ENCODE data around the gene CDCA3. TPM values are rescaled to one million over a fixed set of nuclear protein-coding genes. Genes with fewer than 3 reads are reported as not detected.

The CDCA3 gene
- total and polyA plus RNA-seq, 2 of the 13 experiments (the other 11 are each of a cell fraction or from before 2014, with no cell fraction given) = 32.7 to 56.5 TPM

DNA sequence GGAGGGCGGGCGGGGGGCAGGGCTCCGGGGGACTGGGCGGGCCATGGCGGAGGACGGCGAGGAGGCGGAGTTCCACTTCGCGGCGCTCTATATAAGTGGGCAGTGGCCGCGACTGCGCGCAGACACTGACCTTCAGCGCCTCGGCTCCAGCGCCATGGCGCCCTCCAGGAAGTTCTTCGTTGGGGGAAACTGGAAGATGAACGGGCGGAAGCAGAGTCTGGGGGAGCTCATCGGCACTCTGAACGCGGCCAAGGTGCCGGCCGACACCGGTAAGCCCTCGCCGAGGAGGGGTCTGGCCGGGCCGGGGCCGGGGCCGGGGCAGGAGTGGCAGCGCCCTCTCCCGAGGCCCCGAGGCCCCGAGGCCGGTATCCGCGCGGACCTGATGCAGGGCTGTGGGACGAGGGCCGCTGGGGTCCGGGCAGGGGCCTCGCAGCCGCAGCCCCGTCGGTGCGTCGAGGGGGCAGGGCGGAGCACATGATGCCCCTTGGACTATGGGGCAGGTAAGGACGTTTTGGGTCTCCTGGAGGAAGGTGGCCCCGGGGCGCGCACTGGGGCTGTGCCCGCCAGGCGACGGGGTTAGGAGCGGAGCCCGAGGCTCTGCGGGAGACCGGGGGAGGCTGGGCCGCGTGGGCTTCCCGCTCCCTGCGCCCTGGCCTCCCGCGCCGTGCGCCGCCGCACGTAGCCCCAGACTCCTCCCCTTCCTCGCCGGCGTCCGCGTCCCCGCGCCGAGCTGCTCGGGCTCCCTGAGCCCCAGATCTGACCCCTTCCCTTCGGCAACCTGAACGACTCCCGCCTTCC, 16.5 kb upstream of the CDCA3 start, which contains the start of gene TPI1 (continued):
- TF ChIP-seq DR1 (CRISPR knock-in tag; IDR thresholded peaks at IDR 0.05) (peak; percentile 91), BRD4 (CRISPR knock-in tag; IDR thresholded peaks at IDR 0.05) (no peak), CHD4 (IDR thresholded peaks at IDR 0.05; ENCODE audit: borderline replicate concordance, low read length) (no peak), ZNF10 (CRISPR knock-in tag; IDR thresholded peaks at IDR 0.05; ENCODE audit: borderline replicate concordance, low read depth) (no peak), ZNF546 (CRISPR knock-in tag; conservative IDR thresholded peaks at IDR 0.05) (peak; percentile 70; the same call in 1 of the 2 replicates), HMG20A (CRISPR knock-in tag; IDR thresholded peaks at IDR 0.05; ENCODE audit: borderline replicate concordance) (no peak), ELF3 (CRISPR knock-in tag; IDR thresholded peaks at IDR 0.05) (no peak; the same call in 1 of the 2 replicates), TMF1 (CRISPR knock-in tag; IDR thresholded peaks at IDR 0.05; ENCODE audit: low read depth) (peak; percentile 87), ZNF256 (CRISPR knock-in tag; conservative IDR thresholded peaks at IDR 0.05) (0 out of 2 replicates have a peak, but pooled peaks have one; percentile 10), TARDBP (CRISPR knock-in tag; IDR thresholded peaks at IDR 0.05) (no peak), ZNF567 (CRISPR knock-in tag; IDR thresholded peaks at IDR 0.05; ENCODE audit: borderline replicate concordance) (no peak), ZNF101 (CRISPR knock-in tag; IDR thresholded peaks at IDR 0.05; ENCODE audit: borderline replicate concordance, low read depth) (no peak), PAWR (CRISPR knock-in tag; IDR thresholded peaks at IDR 0.05; ENCODE audit: borderline replicate concordance) (no peak)
- TF ChIP-seq, protein P1, sequence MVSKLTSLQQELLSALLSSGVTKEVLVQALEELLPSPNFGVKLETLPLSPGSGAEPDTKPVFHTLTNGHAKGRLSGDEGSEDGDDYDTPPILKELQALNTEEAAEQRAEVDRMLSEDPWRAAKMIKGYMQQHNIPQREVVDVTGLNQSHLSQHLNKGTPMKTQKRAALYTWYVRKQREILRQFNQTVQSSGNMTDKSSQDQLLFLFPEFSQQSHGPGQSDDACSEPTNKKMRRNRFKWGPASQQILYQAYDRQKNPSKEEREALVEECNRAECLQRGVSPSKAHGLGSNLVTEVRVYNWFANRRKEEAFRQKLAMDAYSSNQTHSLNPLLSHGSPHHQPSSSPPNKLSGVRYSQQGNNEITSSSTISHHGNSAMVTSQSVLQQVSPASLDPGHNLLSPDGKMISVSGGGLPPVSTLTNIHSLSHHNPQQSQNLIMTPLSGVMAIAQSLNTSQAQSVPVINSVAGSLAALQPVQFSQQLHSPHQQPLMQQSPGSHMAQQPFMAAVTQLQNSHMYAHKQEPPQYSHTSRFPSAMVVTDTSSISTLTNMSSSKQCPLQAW (CRISPR knock-in tag; IDR thresholded peaks at IDR 0.05) = 0 out of 2 replicates have a peak, but pooled peaks have one; percentile 6
- TF ChIP-seq, protein P2, sequence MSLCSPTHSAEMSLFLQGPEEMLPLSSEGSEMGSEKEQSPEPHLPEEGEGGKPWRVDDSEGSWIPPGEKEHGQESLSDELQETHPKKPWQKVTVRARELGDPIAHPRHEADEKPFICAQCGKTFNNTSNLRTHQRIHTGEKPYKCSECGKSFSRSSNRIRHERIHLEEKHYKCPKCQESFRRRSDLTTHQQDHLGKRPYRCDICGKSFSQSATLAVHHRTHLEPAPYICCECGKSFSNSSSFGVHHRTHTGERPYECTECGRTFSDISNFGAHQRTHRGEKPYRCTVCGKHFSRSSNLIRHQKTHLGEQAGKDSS (CRISPR knock-in tag; IDR thresholded peaks at IDR 0.05; ENCODE audit: borderline replicate concordance, low read depth) = no peak; the same call in 1 of the 2 replicates
- TF ChIP-seq, protein P3, sequence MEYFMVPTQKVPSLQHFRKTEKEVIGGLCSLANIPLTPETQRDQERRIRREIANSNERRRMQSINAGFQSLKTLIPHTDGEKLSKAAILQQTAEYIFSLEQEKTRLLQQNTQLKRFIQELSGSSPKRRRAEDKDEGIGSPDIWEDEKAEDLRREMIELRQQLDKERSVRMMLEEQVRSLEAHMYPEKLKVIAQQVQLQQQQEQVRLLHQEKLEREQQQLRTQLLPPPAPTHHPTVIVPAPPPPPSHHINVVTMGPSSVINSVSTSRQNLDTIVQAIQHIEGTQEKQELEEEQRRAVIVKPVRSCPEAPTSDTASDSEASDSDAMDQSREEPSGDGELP (IDR thresholded peaks at IDR 0.05; ENCODE audit: borderline replicate concordance, low read depth) = no peak
- TF ChIP-seq, protein P4, sequence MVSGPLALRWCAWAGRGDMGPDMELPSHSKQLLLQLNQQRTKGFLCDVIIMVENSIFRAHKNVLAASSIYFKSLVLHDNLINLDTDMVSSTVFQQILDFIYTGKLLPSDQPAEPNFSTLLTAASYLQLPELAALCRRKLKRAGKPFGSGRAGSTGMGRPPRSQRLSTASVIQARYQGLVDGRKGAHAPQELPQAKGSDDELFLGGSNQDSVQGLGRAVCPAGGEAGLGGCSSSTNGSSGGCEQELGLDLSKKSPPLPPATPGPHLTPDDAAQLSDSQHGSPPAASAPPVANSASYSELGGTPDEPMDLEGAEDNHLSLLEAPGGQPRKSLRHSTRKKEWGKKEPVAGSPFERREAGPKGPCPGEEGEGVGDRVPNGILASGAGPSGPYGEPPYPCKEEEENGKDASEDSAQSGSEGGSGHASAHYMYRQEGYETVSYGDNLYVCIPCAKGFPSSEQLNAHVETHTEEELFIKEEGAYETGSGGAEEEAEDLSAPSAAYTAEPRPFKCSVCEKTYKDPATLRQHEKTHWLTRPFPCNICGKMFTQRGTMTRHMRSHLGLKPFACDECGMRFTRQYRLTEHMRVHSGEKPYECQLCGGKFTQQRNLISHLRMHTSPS (CRISPR knock-in tag; IDR thresholded peaks at IDR 0.05; ENCODE audit: low read depth) = no peak

All from HepG2 (cell line).